ENCODE data around the gene RBM33.

DNA sequence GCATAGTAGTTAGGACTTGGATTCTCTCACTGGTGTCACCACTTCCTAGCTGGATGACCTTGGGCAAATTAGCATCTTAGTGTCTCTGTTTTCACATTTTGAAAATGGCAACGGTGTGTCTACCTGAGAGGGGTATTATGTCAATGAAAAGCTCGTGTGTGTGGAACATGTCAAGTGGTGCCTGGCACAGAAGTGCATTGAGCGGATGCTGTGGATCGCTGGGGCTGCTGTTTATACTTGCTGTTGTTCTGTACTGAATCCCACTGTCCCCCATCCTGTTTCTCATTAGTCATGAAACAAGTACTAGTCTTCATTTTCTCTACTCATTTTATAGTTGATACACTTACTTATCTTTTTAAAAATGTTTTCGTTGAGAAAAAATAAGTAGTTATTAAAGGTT, 26.1 kb downstream of the RBM33 start:
- TF ChIP-seq, protein P1, sequence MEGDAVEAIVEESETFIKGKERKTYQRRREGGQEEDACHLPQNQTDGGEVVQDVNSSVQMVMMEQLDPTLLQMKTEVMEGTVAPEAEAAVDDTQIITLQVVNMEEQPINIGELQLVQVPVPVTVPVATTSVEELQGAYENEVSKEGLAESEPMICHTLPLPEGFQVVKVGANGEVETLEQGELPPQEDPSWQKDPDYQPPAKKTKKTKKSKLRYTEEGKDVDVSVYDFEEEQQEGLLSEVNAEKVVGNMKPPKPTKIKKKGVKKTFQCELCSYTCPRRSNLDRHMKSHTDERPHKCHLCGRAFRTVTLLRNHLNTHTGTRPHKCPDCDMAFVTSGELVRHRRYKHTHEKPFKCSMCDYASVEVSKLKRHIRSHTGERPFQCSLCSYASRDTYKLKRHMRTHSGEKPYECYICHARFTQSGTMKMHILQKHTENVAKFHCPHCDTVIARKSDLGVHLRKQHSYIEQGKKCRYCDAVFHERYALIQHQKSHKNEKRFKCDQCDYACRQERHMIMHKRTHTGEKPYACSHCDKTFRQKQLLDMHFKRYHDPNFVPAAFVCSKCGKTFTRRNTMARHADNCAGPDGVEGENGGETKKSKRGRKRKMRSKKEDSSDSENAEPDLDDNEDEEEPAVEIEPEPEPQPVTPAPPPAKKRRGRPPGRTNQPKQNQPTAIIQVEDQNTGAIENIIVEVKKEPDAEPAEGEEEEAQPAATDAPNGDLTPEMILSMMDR (IDR thresholded peaks at IDR 0.05) = no peak
- TF ChIP-seq POLR2A (IDR thresholded peaks at IDR 0.05) = no peak

All from thyroid gland (tissue), 4 donors.